SIG-M5 (cell line): ENCODE measurements around the gene TSPAN8.
"Not testable (repeated sequence)": the region's sequence is repeated elsewhere in the genome, so short reads cannot be mapped to it uniquely, and the experiment has no call there.

Source experiments
- DNase-seq: peaks from one replicate; lab custom pipeline; 2025; lab: John Stamatoyannopoulos, UW

TSPAN8 gene

DNA sequence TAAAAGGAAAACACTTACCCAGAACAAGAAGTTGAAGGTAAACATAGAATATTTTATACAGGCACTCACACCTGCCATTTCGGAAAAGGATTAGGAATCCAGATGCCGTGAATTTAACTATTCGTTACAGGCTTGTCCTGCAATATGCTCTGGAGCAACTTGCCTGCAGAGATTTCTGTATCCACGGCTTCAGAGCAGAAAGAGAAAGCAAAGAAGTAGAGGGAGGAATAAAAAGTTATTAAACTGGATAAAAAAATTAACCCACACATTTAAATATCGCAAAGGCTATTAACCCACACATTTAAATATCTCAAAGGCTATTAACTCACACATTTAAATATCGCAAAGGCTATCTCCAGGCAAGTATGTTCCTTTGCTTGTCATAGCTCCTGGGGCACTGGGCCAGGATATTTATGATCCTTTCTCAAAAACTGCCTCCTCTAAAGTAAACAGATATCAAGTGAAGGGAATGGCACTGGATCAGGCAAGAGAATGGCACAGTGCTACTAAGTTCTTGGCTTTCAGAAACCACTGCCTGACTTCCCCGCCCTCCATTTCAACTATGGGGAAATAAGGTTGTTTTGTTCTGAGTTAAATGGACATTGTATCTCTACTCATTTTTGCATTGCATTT lies at the start of gene TSPAN8:
TSPAN8 (minus strand) TSS at position 399 of the 633 bp plus-strand sequence; CDS start at position 78, 321 bp downstream.
- DNase-seq, result no peak

DNA sequence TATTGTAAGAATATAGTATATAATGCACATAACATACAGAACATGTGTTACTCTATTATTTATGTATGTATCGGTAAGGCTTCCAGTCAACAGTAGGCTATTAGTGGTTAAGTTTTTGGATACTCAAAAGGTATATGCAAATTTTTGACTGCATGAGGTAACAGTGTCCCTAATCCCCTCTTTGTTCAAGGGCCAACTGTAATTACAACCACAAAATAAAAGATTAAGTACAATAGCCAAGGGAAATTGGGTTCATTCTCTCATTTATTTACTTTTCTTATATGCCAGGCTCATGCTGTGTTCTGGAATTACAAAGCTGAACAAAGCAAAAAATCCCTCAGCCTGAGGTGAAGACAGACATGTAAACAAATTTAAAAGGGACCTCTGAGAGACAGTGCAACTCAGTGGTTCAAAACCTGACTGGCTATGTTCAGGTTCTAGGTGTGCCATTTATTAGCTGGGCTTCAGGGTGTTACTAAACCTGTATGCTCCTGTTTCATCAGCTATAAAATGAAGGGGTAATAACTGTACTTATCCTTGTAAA lies 43.4 kb upstream of the TSPAN8 start:
- DNase-seq, result no peak

DNA sequence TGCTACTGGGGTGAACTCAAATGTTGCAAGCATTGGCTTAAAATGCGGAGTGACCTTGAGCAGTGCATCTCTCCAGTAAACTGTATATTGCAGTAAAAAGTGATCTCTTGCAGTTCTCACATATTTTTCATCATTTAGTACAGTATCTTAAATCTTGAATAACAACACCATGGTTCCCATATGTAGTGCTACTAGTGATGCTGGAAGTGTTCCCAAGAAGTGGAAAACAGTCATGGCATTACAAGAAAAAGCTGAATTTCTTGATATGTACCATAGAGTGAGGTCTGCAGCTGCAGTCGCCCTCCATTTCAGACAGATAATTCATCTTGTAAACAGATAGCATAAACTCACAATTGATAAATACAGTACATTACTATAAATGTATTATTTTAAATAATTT lies 42.9 kb upstream of the TSPAN8 start:
- no peak for DNase-seq

DNA sequence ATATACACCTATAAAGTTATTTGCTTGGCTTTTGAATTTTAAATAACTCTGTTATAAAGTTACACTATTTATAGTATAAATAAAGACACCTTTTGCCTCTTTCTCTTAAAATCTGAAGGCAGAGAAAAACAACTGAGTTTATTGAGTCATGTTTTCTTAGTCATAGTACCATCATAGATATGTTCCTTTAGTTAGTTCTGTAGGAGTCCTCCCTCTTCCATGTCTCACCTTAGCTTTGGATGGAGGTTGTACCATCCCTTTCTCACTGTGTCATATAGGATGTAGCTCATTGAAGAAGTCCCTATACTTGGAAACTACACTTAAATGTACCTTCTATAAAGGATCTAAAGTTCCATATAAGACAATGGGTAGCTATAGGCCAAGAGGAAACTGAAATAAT lies 39.7 kb upstream of the TSPAN8 start:
- no peak for DNase-seq

DNA sequence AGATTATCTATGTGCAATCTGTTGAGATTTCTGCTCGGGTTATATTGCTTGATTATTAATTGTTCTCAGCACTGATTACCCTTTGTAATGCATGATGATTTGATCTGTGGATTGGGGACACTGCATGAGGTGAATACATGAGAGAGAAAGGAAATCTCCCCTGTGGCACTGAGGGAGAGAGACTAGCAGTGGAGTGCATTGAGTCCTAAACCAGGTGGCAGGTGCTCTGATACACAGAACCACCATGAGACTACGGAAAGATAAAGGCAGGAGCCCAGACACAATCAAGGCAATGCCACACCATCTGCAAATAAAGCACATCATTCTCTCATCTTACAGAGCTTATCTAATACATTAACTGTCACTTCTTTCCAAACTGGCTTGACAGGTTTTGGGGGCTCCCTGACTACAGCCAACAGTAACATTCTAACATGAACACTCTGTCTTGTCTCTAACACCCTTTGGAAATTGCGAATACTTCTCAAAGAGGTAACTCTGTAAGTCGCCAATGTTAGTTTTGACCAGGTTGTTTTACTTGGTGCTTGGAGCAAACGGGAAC lies 37.6 kb upstream of the TSPAN8 start:
- no peak for DNase-seq

DNA sequence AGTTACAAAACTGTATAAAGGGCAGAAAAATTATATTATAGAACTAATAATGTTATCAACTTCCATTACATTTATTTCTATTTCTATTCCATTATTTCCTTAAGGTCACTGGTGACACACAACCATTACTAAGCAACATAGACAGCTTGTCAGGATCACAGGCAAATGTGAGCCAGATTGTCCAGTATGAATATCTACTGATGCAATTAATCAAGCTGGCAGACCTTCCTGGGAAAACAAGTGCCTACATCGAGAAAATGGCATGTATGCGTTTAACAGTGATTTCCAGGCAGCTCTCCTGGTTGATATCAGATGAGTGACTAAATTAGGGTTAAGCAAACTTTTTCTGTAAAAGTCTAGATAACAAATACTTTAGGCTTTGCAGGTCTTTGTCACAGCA lies 36.9 kb upstream of the TSPAN8 start:
- DNase-seq, result no peak

DNA sequence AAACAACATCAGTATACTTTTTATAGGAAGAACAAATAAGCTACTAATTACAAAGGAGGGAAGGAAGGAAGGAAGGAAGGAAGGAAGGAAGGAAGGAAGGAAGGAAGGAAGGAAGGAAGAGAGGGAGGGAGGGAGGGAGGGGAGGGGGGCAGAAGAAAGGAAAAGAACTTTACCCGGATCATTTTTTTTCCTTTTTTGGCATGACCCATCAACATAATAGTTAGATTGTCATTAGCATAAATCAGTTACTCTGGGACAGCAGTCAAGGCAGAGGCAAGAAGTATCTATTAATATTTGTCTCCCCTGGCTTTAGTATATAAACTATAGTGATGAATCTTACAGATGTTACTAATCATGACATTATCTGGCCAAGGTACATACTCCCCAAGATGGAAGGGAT lies 35.2 kb upstream of the TSPAN8 start:
- DNase-seq, result no peak

DNA sequence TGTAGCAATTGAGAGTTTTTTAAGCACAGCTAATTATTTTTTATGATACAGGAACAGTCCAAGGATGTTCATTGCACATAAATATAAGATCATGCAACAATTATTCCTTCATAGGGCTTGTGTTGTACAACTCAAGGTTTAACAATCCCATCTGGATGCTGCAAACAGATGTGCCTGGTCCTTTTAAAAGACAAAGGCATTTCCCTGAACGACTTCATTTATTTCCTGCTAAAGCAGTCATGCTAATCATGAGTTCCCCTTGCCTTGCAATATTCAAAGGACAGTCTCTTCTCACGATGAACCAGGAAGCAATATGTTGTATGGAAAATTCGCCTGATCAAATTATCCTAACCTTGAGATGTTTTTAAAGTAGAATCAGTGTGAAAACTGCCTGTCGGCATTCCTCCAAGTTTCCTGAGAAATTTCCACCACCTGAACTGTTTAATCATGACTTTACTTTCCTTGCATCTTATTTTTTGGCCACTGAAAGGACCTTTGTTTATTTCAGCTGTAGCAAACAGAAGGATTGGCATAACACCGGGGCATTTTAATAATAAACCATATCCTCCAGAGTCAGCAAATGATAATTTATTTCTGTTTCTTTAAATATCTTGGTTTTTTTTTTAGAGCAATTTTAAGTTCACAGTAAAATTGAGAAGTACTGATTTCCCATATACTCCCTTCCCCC lies 33.9 kb upstream of the TSPAN8 start:
- no peak for DNase-seq

DNA sequence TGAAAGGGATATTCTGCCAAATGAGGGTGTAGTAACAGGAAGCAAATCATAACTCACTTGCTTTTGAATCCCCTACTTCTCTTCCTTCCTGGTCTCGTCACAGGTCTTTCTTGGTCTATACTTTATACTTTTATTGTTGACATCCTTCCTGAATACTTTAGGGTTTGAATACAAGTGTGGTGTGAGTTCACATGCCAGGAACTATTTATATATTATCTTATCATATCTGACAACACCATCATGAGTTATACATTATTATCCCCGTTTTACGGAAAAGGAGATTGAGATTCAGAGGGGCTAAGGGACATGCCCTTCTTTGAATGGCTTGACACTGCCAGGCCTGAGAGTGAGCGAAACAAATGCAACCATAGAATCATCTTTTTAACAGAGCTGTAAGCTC lies 33.0 kb upstream of the TSPAN8 start:
- no peak for DNase-seq

DNA sequence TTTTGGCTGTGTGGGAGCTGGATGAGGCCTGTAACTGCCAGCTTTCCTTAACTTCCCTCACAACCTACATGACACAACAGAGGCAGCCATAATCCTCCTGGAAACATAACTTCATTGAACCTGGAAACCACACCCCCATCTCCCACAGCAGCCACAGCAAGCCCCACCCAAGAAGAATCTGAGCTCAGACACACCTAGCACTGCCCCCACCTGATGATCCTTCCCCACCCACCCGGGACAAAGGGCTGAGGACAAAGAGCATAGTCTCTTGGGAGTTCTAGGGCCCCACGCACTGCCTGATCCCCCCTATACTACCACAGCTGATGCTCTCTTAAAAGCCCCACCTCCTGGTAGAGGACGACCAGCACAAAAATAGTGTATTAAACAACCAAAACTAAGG lies 29.6 kb upstream of the TSPAN8 start:
- DNase-seq, result no peak

DNA sequence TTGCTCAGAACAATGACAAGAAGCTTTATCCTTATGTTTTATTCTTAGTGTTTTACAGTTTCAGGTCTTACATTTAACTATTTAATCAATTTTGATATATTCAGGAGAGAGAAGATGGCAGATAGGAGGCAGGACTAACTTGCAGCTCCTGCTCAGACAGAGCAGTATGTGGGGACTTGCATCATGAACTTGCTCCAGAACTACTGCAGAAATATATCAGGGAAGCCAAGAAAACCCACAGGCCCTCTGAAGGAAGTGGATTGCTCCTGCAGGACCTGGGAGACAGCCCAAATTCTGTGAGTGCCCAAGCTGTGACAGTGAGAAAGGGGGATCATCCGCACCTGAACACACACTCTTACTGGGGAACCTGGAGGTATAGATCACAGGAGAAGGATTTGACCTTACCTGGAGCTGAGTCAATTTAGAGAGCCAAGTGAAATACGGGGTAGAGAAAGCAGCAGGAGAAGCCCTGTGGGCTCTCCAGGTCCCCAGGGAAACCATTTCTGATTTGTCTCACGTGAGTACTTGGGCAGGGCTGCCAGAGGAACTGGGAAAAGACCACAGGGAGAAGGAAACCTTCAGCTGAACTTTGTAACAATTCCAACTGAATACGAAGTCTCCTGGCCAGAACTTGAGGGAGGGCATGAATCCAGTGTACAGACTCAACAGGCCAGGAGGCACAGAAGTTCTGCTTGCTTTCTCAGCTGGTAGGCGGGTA lies 28.9 kb upstream of the TSPAN8 start:
- no peak for DNase-seq

DNA sequence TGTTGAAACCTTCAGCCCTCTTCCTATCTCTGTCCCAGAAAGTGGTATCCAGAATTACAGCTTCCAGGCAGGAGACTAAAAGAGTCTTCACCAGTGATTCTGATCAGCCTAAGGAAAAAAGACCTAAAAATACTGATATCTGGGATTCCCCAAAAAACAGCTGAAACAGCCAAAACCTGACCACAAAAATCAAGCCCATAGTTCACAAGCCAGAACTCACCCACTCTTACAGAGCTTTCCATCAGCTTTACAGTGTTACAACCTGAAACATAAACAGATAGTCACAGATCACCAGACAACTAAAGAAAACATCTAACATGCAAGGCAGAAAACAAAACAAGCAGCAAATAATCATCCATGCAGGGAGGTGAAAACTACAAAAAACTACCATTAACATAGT lies 26.0 kb upstream of the TSPAN8 start:
- no peak for DNase-seq

DNA sequence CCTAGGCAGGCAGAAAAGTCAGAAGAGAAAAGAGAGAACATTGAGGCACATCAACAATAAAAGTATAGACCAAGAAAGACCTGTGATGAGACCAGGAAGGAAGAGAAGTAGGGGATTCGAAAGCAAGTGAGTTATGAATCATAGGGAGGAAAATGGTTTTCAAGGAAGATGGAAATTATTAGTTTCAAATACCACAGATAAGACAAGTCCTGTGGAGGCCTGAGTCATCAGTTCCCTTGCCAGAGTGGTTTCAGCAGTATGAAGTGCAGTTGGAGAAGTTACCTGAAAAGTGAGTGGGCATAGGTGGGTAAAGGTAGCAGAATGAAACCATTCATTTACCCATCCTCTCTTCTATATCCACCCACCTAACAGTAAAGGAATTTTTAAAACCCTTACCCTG lies 25.2 kb upstream of the TSPAN8 start:
- DNase-seq, result no peak

DNA sequence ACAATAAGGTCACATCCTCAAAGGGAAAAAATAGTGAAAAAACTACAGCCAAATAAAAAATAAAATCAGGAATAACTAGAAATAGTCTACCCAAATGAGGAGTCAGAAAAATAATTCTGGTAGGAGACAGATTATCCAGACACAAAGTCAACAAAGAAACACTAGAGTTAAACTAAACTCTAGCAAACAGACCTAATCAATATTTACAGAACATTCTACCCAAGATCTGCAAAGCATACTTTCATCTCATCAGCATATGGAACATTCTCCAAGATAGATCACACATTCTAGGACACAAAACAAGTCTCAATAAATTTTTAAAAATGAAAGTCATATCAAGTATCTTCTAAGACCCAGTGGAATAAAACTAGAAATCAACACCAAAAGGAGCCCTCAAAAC lies 20.4 kb upstream of the TSPAN8 start:
- DNase-seq, result no peak

DNA sequence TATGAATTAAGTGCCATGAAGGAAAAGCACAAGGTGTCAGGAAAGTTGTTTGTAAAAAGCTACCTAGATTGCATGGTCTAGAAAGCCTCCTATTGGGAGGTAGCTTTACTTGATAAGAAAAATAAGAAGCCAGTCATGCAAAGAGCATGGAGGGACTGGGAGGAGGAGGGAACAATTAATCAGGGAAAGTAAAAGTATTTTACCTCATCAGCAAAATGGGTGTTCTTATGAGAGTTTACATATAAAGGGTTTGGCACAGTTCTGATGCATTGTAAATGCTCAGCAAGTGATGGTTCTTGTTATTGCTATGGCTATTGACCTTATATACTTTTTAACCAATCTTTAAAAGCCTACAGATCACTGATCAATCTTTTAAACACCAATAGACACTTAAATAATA lies 17.0 kb upstream of the TSPAN8 start:
- no peak for DNase-seq

DNA sequence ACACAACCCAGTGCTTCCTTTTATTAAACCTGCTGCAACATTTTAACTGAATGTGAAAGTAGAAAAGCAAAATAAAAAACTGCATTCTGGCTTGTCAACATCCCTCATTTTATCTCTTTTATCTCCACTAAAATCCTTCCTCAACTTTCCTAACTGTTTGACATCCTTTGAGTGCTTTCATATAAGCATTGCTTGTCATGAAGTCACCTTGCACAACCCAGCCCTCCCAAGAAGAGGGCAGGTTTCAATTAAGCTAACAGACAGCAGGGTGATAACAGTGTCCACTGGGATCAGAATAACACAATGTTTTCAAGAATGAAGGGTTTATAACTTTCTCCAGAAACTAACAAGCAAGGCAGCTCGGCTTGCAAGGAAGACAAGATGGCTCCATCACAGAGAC lies 16.3 kb upstream of the TSPAN8 start:
- no peak for DNase-seq

DNA sequence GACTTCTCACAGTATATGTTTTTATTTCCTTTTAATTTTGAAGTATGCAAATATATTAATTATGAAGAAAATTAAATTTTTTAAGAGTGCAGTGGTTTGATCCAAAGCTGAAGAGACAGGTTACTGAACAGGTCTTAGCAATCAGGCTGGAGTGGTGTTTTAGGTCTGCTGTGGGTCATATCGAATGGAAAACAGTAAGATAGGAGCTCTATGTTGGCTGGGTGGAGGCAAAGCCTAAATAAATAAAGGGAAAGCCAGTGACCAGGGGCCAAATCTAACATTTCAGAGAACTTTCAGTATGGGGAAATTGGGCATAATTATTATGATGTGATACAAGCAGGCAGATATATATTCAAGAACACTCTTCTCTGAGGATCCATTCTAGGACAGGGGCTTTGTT lies 12.7 kb upstream of the TSPAN8 start:
- no peak for DNase-seq

DNA sequence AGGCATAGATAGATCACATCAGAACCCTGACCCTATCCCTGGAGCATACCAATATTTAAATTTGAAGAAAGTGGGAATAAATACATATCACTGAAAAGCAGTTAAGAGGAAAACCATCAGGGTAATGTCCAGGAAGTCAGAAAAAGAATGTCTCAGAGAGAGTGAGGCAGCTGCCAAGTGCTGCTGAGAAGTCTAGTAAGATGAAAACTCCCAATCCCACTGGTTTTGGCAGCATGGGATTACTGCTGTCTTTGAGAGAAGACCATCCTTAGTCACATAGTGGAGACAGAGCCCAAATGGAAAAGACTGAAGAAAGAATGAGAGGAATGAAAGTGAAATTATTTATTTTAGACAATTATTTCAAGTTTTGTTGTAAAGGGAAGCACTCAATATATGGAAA lies 11.5 kb upstream of the TSPAN8 start:
- DNase-seq, result no peak

DNA sequence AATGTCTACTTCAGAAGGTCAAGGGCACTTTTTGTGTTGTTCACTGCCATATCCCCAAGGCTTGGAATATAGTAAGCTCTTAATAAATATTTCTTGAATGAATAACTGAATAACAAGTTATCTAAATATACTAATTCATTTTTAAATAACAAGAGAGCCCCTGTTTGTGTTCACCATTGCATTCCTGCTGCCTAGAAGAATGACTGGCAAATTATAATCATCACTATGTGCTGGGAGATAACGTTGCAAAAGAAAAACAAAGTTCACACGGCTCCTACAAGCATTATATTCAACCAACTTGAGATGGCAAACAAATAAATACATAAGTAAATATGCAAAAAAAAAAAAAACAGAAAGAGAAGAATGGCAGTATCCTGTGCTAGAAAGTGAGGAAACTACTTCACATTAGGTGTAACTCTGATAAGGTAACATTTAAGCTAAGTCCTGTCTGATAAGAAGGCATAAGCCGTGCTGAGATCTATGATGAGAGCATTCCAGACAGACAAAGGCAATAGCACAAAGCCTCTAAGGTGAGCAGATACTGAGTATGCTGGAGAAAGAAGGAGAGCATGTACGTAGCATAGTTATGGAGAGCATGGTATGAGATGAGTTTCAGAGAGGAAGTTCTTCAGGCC lies 9.2 kb upstream of the TSPAN8 start:
- no peak for DNase-seq

DNA sequence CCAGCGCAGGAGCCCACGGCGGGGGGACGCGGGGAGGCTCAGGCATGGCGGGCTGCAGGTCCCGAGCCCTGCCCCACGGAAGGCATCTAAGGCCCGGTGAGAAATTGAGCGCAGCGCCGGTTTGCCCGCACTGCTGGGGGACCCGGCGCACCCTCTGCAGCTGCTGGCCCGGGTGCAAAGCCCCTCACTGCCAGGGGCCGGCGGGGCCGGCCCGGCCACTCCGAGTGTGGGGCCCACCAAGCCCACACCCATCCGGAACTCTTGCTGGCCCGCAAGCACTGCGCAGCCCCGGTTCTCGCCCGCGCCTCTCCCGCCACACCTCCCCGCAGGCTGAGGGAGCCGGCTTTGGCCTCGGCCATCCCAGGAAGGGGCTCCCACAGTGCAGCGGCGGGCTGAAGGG lies 8.5 kb upstream of the TSPAN8 start:
- no peak for DNase-seq

DNA sequence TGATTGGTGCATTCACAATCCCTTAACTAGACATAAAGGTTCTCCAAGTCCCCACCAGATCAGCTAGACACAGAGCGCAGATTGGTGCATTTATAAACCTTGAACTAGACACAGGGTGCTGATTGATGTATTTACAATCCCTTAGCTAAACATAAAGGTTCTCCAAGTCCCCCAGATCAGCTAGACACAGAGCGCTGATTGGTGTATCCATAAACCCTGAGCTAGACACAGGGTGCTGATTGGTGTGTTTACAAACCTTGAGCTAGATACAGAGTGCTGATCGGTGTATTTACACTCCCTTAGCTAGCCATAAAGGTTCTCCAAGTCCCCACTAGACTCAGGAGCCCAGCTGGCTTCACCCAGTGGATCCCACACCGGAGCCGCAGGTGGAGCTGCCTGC lies 8.0 kb upstream of the TSPAN8 start:
- not testable (repeated sequence) for DNase-seq

DNA sequence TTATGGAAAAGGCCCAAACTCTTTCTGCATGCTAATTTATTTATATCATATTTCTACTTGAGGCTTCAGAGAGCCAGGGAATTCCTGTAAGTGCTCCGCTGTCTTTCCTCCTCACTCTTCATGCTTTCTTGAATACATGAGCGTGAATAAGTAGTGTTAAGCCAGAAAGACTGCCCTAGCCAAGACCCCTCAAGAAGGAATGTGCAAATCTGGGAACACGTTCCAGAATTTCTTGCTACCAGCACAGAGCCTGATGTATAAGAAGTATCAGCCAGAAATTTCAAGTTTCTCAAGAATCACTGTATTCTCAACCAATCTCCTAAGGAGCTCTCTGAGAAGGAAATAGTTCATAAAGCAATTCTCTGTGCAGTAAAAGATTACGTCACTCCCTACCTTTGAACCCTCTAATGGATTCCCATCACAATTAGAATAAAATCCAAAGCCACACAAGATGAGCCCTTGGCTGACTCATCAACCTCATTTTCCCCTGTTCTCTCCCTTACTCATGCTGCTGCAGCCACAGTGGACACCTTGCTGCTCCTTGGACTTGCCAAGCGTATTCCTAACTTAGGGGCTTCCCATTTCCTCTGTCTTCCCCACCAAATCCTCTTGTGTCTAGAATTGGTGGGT lies 6.9 kb upstream of the TSPAN8 start:
- DNase-seq, result no peak
